Esophagus squamous epithelium (tissue), 4 donors: ENCODE results near the gene SIGLEC1.

Experiments used
- POLR2A ChIP-seq, 4 donors: fragments of 450-650 bp; IDR thresholded peaks; one replicate each; pipeline ENCODE4 v1.6.1; 2017; ENCODE audit warnings: antibody characterized with exemption in 4 of 4, mild to moderate bottlenecking in 4 of 4, moderate library complexity in 3 of 4
- TF ChIP-seq, protein P1 (sequence below), 6 experiments: fragments of 450-650 bp in 4 of 6; fragments of 200-600 bp in 2 of 6; sonication (generic) in 2 of 6; IDR thresholded peaks; one replicate each; pipeline ENCODE4 v1.5.1; 2016 to 2019; ENCODE audit warnings: antibody characterized with exemption in 6 of 6, mild to moderate bottlenecking in 4 of 6, moderate library complexity in 4 of 6

DNA sequence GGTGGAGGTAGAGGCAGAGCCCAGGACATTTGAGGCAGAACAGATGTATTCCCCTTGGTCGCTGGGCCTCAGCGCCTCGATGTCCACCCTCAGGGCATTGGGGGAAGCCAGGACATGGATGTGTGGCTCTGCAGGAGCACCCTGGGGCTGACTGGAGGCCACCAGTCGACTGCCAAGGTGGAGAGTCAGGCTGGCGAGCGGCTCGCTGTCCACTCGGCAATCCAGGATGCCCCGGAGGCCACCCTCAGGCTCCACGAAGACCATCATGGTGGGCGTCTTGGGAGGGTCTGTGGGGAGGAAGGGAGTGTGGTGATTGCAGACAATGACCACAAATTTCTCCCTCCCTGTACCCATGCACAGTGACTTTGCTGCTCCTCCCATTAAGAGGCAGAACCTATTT, 22.4 kb downstream of the SIGLEC1 start:
- TF ChIP-seq, protein P1, sequence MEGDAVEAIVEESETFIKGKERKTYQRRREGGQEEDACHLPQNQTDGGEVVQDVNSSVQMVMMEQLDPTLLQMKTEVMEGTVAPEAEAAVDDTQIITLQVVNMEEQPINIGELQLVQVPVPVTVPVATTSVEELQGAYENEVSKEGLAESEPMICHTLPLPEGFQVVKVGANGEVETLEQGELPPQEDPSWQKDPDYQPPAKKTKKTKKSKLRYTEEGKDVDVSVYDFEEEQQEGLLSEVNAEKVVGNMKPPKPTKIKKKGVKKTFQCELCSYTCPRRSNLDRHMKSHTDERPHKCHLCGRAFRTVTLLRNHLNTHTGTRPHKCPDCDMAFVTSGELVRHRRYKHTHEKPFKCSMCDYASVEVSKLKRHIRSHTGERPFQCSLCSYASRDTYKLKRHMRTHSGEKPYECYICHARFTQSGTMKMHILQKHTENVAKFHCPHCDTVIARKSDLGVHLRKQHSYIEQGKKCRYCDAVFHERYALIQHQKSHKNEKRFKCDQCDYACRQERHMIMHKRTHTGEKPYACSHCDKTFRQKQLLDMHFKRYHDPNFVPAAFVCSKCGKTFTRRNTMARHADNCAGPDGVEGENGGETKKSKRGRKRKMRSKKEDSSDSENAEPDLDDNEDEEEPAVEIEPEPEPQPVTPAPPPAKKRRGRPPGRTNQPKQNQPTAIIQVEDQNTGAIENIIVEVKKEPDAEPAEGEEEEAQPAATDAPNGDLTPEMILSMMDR (IDR thresholded peaks at IDR 0.05): no peak
- TF ChIP-seq POLR2A (IDR thresholded peaks at IDR 0.05): no peak
